ENCODE results near the gene PLEK. TPM values are rescaled to one million over a fixed set of nuclear protein-coding genes. Genes with fewer than 3 reads are reported as not detected.

Gene PLEK
- total RNA-seq, 1 donor from 2014 or later = 0.26 TPM

- DNase-seq (ENCODE audit: low read depth in 2 of 2) = no peak
Measured at GRCh38 chr2:68414876-68415275, 49.8 kb downstream of the PLEK start.

GRCh38 chr2:68415521-68415920 lies 50.4 kb downstream of the PLEK start:
- no peak for DNase-seq (ENCODE audit: low read depth in 2 of 2)

GRCh38 chr2:68416081-68416675 lies 51.1 kb downstream of the PLEK start:
- DNase-seq (ENCODE audit: low read depth in 2 of 2) = no peak

GRCh38 chr2:68417926-68418325 lies 52.8 kb downstream of the PLEK start:
- DNase-seq (ENCODE audit: low read depth in 2 of 2) = no peak

- no peak for DNase-seq (ENCODE audit: low read depth in 2 of 2)
Measured at GRCh38 chr2:68418419-68418818, 53.3 kb downstream of the PLEK start.

GRCh38 chr2:68418855-68419254 lies 53.8 kb downstream of the PLEK start:
- DNase-seq (ENCODE audit: low read depth in 2 of 2) = no peak

GRCh38 chr2:68420254-68420910 lies 55.3 kb downstream of the PLEK start:
- DNase-seq (ENCODE audit: low read depth in 2 of 2) = no peak

- no peak for DNase-seq (ENCODE audit: low read depth in 2 of 2)
Measured at GRCh38 chr2:68423966-68424650, 59.0 kb downstream of the PLEK start.

- DNase-seq (ENCODE audit: low read depth in 2 of 2) = no peak
Measured at GRCh38 chr2:68425503-68425902, 60.4 kb downstream of the PLEK start.

- no peak for DNase-seq (ENCODE audit: low read depth in 2 of 2)
Measured at GRCh38 chr2:68426446-68426845, 61.4 kb downstream of the PLEK start.

- DNase-seq (ENCODE audit: low read depth in 2 of 2) = peak; percentile 59 to 76
Measured at GRCh38 chr2:68426848-68427579, 61.9 kb downstream of the PLEK start.

GRCh38 chr2:68428126-68428525 lies 63.0 kb downstream of the PLEK start:
- no peak for DNase-seq (ENCODE audit: low read depth in 2 of 2)

- no peak for DNase-seq (ENCODE audit: low read depth in 2 of 2)
Measured at GRCh38 chr2:68428746-68429145, 63.7 kb downstream of the PLEK start.

- DNase-seq (ENCODE audit: low read depth in 2 of 2) = no peak
Measured at GRCh38 chr2:68429311-68429826, 64.3 kb downstream of the PLEK start.

- DNase-seq (ENCODE audit: low read depth in 2 of 2) = no peak
Measured at GRCh38 chr2:68431316-68431972, 66.4 kb downstream of the PLEK start.

GRCh38 chr2:68432696-68433658 lies 67.9 kb downstream of the PLEK start:
- DNase-seq (ENCODE audit: low read depth in 2 of 2) = no peak

GRCh38 chr2:68434981-68435380 lies 69.9 kb downstream of the PLEK start:
- no peak for DNase-seq (ENCODE audit: low read depth in 2 of 2)

GRCh38 chr2:68435615-68436014 lies 70.5 kb downstream of the PLEK start:
- DNase-seq (ENCODE audit: low read depth in 2 of 2) = no peak

GRCh38 chr2:68436270-68436669 lies 71.2 kb downstream of the PLEK start:
- DNase-seq (ENCODE audit: low read depth in 2 of 2) = peak in 1 of 2 donors; percentile 33
